Neutrophil (primary cell): Measurements from ENCODE around the gene PTPRN2.

ENCODE experiments used
- H3K27ac ChIP-seq: fragments of 200-600 bp; sonication (generic); 2 replicates; pipeline ENCODE4 v1.5.1; 2016; ENCODE audit warnings: mild to moderate bottlenecking, moderate library complexity
- H3K27me3 ChIP-seq: fragments of 200-600 bp; sonication (generic); 2 replicates; pipeline ENCODE4 v1.6.0; 2016; ENCODE audit warnings: mild to moderate bottlenecking
- H3K36me3 ChIP-seq: fragments of 200-600 bp; sonication (generic); 2 replicates; pipeline ENCODE4 v1.5.1; 2017
- H3K4me1 ChIP-seq, 2 experiments: fragments of 200-600 bp in 1 of 2; sonication (generic) in 1 of 2; 1 replicate in 1 of 2; 2 replicates in 1 of 2; pipeline versions ENCODE4 v1.5.1 to v1.6.1; 2013 to 2016; ENCODE audit warnings: low read depth in 1 of 2, low read length in 1 of 2, mild to moderate bottlenecking in 1 of 2, moderate library complexity in 1 of 2; ENCODE audit not compliant: control insufficient read depth in 1 of 2, insufficient read depth in 1 of 2
- H3K4me3 ChIP-seq, 2 experiments: fragments of 200-600 bp in 1 of 2; sonication (generic) in 1 of 2; 1 replicate in 1 of 2; 2 replicates in 1 of 2; pipeline ENCODE4 v1.5.1; 2013 to 2016; ENCODE audit warnings: low read depth in 1 of 2, low read length in 1 of 2, mild to moderate bottlenecking in 1 of 2, moderate library complexity in 1 of 2
- H3K9me3 ChIP-seq: fragments of 200-600 bp; sonication (generic); 2 replicates; pipeline ENCODE4 v1.5.1; 2016
- TF ChIP-seq, protein P1 (sequence below): fragments of 200-600 bp; sonication (generic); IDR thresholded peaks from 2 replicates; pipeline ENCODE4 v1.5.1; 2016; ENCODE audit warnings: antibody characterized with exemption

PTPRN2 gene

DNA sequence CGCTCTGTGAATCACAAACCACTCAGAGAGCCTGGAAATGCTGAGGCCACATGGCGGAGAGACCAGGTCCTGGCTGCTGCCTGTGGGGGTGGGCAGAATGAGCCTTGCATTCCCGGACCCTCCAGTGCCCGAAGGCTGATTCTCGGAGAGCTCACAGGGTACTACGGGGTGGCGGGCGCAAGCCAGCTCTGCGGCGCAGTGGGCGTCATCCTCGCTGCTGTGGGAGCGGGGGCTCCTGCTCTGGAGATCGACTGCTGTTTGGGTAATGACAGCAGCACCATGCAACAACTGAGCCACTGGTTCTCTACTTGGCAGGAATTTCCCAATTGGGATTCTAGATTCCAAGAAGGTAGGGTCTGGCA, 108.0 kb downstream of the PTPRN2 start:
- no peak overlapping the region for H3K27ac ChIP-seq
- no peak overlapping the region for H3K4me3 ChIP-seq
- TF ChIP-seq, protein P1, sequence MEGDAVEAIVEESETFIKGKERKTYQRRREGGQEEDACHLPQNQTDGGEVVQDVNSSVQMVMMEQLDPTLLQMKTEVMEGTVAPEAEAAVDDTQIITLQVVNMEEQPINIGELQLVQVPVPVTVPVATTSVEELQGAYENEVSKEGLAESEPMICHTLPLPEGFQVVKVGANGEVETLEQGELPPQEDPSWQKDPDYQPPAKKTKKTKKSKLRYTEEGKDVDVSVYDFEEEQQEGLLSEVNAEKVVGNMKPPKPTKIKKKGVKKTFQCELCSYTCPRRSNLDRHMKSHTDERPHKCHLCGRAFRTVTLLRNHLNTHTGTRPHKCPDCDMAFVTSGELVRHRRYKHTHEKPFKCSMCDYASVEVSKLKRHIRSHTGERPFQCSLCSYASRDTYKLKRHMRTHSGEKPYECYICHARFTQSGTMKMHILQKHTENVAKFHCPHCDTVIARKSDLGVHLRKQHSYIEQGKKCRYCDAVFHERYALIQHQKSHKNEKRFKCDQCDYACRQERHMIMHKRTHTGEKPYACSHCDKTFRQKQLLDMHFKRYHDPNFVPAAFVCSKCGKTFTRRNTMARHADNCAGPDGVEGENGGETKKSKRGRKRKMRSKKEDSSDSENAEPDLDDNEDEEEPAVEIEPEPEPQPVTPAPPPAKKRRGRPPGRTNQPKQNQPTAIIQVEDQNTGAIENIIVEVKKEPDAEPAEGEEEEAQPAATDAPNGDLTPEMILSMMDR, result no peak
- H3K4me1 ChIP-seq, result no peaks in the 10 kb centered on the region
- H3K9me3 ChIP-seq, result no peaks in the 10 kb centered on the region
- H3K36me3 ChIP-seq, result no peaks in the 10 kb centered on the region
- H3K27me3 ChIP-seq, result no peaks in the 10 kb centered on the region

GRCh38 chr7:158479021-158479663, 108.5 kb downstream of the PTPRN2 start:
- no peaks in the 10 kb centered on the region for H3K4me1 ChIP-seq
- TF ChIP-seq, protein P1, result no peak
- H3K9me3 ChIP-seq, result no peaks in the 10 kb centered on the region
- peaks cover under 1% of the 10 kb centered on the region for H3K27me3 ChIP-seq
- H3K27ac ChIP-seq, result no peak overlapping the region
- no peak overlapping the region for H3K4me3 ChIP-seq
- no peaks in the 10 kb centered on the region for H3K36me3 ChIP-seq

DNA sequence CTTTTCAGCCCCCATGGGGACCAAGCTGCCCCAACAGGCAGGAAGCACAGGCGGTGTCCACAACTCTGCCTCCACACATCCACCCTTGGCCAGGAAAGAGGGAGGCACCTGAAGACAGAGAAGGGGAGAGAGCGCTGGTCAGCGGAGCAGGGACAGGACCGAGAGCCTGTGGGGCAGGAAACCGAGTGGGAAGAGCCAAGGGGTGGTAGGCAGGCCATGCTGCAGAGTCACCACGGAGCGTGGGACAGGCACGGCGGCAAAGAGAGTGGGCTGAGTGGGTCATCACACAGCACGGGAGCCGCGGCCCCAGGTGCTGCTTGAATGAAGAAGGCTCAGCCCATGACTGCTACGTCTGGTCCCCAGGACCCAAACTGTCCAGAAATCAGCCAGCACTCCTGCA, 109.8 kb downstream of the PTPRN2 start:
- H3K9me3 ChIP-seq, result no peaks in the 10 kb centered on the region

GRCh38 chr7:158476331-158476932, 111.2 kb downstream of the PTPRN2 start:
- TF ChIP-seq, protein P1, result no peak
- Histone ChIP-seq H3K27me3 (peaks cover 16% of the 10 kb centered on the region), H3K4me1 (no peaks in the 10 kb centered on the region), H3K36me3 (no peaks in the 10 kb centered on the region), H3K9me3 (no peaks in the 10 kb centered on the region), H3K27ac (no peak overlapping the region), H3K4me3 (no peak overlapping the region)

More for the DNA sequence above, 109.8 kb downstream of the PTPRN2 start:
- Histone ChIP-seq H3K36me3 (no peaks in the 10 kb centered on the region), H3K27ac (no peak overlapping the region), H3K27me3 (peaks cover 13% of the 10 kb centered on the region), H3K4me3 (no peak overlapping the region), H3K4me1 (no peaks in the 10 kb centered on the region)
- TF ChIP-seq, protein P1, result no peak

GRCh38 chr7:158475679-158476052, 112.0 kb downstream of the PTPRN2 start:
- Histone ChIP-seq H3K27ac (no peak overlapping the region), H3K9me3 (no peaks in the 10 kb centered on the region), H3K36me3 (no peaks in the 10 kb centered on the region), H3K4me3 (no peak overlapping the region), H3K27me3 (peaks cover 16% of the 10 kb centered on the region), H3K4me1 (no peaks in the 10 kb centered on the region)
- TF ChIP-seq, protein P1, result no peak
